Measurements from ENCODE around the gene STARD8.

DNA sequence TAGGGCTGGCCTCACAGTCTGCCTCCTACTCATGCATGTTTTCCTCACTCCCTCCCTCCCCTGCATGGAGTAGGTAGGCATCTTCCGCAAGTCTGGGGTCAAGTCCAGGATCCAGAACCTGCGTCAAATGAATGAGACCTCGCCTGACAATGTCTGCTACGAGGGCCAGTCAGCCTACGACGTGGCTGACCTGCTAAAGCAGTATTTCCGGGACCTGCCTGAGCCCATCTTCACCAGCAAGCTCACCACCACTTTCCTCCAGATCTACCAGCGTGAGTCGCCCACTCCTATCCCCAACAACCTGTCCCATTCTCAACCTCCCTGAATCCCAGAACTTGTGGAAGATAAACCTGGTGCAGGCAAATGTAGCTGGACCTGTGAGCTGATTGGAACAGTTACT lies 73.4 kb downstream of the STARD8 start:
- TF ChIP-seq, protein P1, sequence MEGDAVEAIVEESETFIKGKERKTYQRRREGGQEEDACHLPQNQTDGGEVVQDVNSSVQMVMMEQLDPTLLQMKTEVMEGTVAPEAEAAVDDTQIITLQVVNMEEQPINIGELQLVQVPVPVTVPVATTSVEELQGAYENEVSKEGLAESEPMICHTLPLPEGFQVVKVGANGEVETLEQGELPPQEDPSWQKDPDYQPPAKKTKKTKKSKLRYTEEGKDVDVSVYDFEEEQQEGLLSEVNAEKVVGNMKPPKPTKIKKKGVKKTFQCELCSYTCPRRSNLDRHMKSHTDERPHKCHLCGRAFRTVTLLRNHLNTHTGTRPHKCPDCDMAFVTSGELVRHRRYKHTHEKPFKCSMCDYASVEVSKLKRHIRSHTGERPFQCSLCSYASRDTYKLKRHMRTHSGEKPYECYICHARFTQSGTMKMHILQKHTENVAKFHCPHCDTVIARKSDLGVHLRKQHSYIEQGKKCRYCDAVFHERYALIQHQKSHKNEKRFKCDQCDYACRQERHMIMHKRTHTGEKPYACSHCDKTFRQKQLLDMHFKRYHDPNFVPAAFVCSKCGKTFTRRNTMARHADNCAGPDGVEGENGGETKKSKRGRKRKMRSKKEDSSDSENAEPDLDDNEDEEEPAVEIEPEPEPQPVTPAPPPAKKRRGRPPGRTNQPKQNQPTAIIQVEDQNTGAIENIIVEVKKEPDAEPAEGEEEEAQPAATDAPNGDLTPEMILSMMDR (IDR thresholded peaks at IDR 0.05), result no peak
- no peak for TF ChIP-seq POLR2A (IDR thresholded peaks at IDR 0.05)
